SK-N-SH treated with all-trans-retinoic acid at 6 μM for 48 hours (cell line): ENCODE data around the gene CPT1A.

Experiments
- ARNTL ChIP-seq: fragments of 450-650 bp; formaldehyde crosslinking; IDR thresholded peaks from 2 replicates; pipeline ENCODE4 v1.5.0; 2020; ENCODE audit warnings: low read depth, mild to moderate bottlenecking, moderate library complexity, borderline replicate concordance
- BACH2 ChIP-seq: fragments of 250-450 bp; sonication (Bioruptor Pico); IDR thresholded peaks from 2 replicates; pipeline ENCODE4 v1.9.0; 2021; ENCODE audit warnings: mild to moderate bottlenecking, borderline replicate concordance
- CSDC2 ChIP-seq: fragments of 250-450 bp; sonication (Bioruptor Pico); IDR thresholded peaks from 2 replicates; pipeline ENCODE4 v1.5.0; 2020; ENCODE audit warnings: mild to moderate bottlenecking, moderate library complexity
- CSRNP3 ChIP-seq: fragments of 250-450 bp; sonication (Bioruptor Pico); IDR thresholded peaks from 2 replicates; pipeline ENCODE4 v1.5.1; 2021; ENCODE audit warnings: mild to moderate bottlenecking, moderate library complexity
- ESRRG ChIP-seq: fragments of 250-450 bp; sonication (Bioruptor Pico); IDR thresholded peaks from 2 replicates; pipeline ENCODE4 v1.6.1; 2021; ENCODE audit warnings: mild to moderate bottlenecking
- PATZ1 ChIP-seq: fragments of 250-450 bp; sonication (Bioruptor Pico); IDR thresholded peaks from 2 replicates; pipeline ENCODE4 v1.8.0; 2020; ENCODE audit warnings: mild to moderate bottlenecking, moderate library complexity, borderline replicate concordance
- PPARA ChIP-seq: fragments of 250-450 bp; sonication (Bioruptor Pico); IDR thresholded peaks from 2 replicates; pipeline ENCODE4 v1.5.0; 2020; ENCODE audit warnings: mild to moderate bottlenecking, borderline replicate concordance
- RARB ChIP-seq: fragments of 250-450 bp; sonication (Bioruptor Pico); IDR thresholded peaks from 2 replicates; pipeline ENCODE4 v1.8.0; 2021; ENCODE audit warnings: mild to moderate bottlenecking, moderate library complexity
- SNAI2 ChIP-seq: fragments of 250-450 bp; sonication (Bioruptor Pico); IDR thresholded peaks from 2 replicates; pipeline ENCODE4 v1.5.0; 2020; ENCODE audit warnings: mild to moderate bottlenecking, moderate library complexity
- TCF4 ChIP-seq: fragments of 250-450 bp; sonication (Bioruptor Pico); IDR thresholded peaks from 2 replicates; pipeline ENCODE4 v1.8.0; 2021; ENCODE audit warnings: mild to moderate bottlenecking, moderate library complexity, borderline replicate concordance
- ZFP3 ChIP-seq: fragments of 250-450 bp; sonication (Bioruptor Pico); IDR thresholded peaks from 2 replicates; pipeline ENCODE4 v1.5.0; 2020; ENCODE audit warnings: mild to moderate bottlenecking, moderate library complexity
- ZFP30 ChIP-seq: fragments of 450-650 bp; formaldehyde crosslinking; IDR thresholded peaks from 2 replicates; pipeline ENCODE4 v1.5.0; 2022; ENCODE audit warnings: mild to moderate bottlenecking, moderate library complexity
- ZNF565 ChIP-seq: fragments of 450-650 bp; formaldehyde crosslinking; conservative IDR thresholded peaks from 2 replicates; pipeline ENCODE4 v1.5.0; 2020; ENCODE audit warnings: low read depth, mild to moderate bottlenecking, moderate library complexity

- no peak for TF ChIP-seq PATZ1 (CRISPR knock-in tag)
- TF ChIP-seq RARB, result no peak
- TF ChIP-seq ZFP30 (CRISPR knock-in tag), result no peak
- TF ChIP-seq CSRNP3 (CRISPR knock-in tag), result no peak
- TF ChIP-seq ZNF565 (CRISPR knock-in tag), result no peak
- TF ChIP-seq TCF4 (CRISPR knock-in tag), result no peak
- TF ChIP-seq ESRRG (CRISPR knock-in tag), result no peak
- TF ChIP-seq ZFP3, result no peak
- no peak for TF ChIP-seq PPARA
- no peak for TF ChIP-seq ARNTL
- no peak for TF ChIP-seq CSDC2 (CRISPR knock-in tag)
- TF ChIP-seq BACH2, result no peak
- TF ChIP-seq SNAI2 (CRISPR knock-in tag), result no peak
Measured at GRCh38 chr11:68840661-68841653, 759 bp downstream of the CPT1A start.
